EH (cell line): Measurements from ENCODE around the gene KCNE5.
"Not testable (repeated sequence)": the region's sequence is repeated elsewhere in the genome, so short reads cannot be mapped to it uniquely, and the experiment has no call there.

Experiments
- DNase-seq: peaks from one replicate; pipeline ENCODE4 v3.0.0-alpha.2; 2015; ENCODE audit warnings: low read depth

KCNE5 gene

GRCh38 chrX:109624641-109625616 is at the start of gene KCNE5:
TSS of gene KCNE5 (minus strand) at chrX:109625172. CDS start at chrX:109625020, 152 bp downstream.
- no peak for DNase-seq

DNA sequence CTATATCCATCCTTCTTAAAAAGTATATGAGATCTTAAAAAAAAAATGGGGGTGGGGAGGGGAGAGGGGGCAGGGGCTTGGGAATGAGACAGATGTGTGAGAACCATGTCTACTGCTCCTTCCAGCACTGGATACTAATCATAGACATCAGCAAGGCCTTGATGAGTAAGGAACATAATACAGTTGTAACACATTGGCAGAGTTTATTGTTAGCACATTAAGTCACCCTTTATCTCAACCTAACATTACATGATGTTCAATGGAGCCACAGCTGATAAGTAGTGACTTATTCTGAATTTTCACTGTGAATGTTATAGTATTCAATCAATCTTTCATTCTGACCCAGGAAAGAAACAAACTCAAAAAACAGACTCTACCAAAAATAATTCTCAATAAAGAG is 47.3 kb upstream of the KCNE5 start:
- no peak for DNase-seq

- not testable (repeated sequence) for DNase-seq
These were observed 46.2 kb upstream of the KCNE5 start for GRCh38 chrX:109671170-109671569.

DNA sequence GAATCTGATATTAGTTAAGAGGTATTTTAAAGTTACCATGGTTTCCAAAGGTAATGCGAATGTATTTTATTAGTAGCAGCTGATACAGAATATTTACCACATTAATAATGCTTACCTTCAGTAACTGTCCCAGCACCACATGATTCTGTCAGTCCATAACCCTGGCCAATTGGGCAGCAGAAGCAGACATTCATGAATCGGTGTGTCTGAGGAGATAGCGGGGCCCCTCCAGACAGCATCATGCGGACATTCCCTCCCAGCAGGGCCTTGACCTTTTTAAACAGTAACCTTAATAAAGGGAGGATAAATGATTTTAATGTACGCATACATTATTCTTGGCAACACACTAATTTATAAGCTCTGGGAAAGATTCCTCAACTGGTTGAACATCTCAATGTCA is 43.0 kb upstream of the KCNE5 start:
- DNase-seq, result no peak

DNA sequence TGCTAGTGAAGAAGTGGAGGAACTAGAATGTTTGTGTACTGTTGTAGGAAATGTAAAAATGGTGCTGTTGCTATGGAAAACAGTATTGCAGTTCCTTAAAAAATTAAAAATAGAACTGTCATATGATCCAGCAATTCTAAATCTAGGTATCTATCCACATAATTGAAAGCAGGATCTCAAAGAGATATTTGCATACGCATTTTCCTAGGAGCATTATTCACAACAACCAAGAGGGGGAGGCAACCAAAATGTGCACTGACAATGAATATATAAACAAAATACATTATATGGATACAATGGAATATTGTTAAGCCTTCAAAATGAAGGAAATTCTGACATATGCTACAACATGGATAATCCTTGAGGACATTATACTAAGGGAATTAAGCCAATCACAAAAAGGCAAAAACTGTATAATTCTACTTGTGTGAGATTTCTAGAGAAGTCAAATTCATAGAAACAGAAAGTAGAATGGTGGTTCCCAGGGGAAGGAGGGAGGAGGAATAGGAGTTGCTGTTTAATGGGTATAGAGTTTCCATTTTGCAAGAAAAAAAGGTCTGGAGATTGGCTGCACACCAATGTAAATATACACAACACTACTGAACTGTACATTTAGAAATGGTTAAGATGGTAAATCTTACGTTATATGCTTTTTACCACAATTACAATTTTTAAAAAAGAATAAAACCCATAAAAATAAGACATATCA is 35.6 kb upstream of the KCNE5 start:
- peak; percentile 3 for DNase-seq

- DNase-seq, result no peak
These were observed 33.4 kb upstream of the KCNE5 start for GRCh38 chrX:109658391-109658790.

GRCh38 chrX:109657364-109657763 is 32.4 kb upstream of the KCNE5 start:
- DNase-seq, result not testable (repeated sequence)

DNA sequence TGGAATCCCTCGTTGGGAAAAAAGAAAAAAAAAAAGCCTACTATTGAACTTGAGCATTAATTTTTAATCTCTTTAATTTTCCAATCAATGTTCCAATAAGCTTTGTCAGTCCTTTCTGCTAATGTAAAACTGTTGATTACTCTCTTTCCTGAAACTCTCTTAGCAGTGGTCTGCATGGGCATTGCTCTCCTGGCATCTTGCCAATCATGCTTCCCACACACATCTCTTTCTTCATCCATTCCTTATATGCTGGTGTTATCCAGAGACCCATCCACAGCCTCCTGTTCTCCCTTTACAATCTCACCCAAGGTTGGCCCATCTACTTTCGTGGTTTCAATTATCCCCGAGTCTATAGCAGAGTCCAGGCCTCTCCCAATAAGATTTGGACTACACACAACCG is 31.8 kb upstream of the KCNE5 start:
- DNase-seq, result no peak

GRCh38 chrX:109655502-109656201 is 30.7 kb upstream of the KCNE5 start:
- DNase-seq, result no peak

- DNase-seq, result no peak
These were observed 29.6 kb upstream of the KCNE5 start for GRCh38 chrX:109654516-109655109.

GRCh38 chrX:109644671-109645070 is 19.7 kb upstream of the KCNE5 start:
- not testable (repeated sequence) for DNase-seq

DNA sequence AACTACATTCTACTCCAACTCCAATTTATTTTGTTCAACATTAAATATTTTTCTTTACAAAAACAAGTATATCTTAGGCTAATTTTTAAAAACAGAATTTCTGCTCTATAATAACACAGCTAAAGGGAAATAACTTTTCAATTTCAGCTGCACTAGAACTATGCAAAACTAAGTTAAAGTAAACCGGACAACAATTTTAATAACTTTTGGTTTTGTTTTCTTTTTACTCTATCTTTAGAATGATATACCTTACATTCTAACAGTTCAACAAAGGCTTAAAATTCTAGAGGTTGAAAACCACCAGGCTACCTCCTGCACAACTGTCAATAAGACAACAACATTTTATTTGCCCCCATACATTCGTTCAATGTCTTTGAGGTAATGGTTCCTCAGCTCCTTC is 18.7 kb upstream of the KCNE5 start:
- DNase-seq, result no peak

- no peak for DNase-seq
These were observed 13.2 kb upstream of the KCNE5 start for GRCh38 chrX:109638158-109638557.

GRCh38 chrX:109637477-109637876 is 12.5 kb upstream of the KCNE5 start:
- not testable (repeated sequence) for DNase-seq

GRCh38 chrX:109635146-109635545 is 10.2 kb upstream of the KCNE5 start:
- DNase-seq, result peak; percentile 19

DNA sequence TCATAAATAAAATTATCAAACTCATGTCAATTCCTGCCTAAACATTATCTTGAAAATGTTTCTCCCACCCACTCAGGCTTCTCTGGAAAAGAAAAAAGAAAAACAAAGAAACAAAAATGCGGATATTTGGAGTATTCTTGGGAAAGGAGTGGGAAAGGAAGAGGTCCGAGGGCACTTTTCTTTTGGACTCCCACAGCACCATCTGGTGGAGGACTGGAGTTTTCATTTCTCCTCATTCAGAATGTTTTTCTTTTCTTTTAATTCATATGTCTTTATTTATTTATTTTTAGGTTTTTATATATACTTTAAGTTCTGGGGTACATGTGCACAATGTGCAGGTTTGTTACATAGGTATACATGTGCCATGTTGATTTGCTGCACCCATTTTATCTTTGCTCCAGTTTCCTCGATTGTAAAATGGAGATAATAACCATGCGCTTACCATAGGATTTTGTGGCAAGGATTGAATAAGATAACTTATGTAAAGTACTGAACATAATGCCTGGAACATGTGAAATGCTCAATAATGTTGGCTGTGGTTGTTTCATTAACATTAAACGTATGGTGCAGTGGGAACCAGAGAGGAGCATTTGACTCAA is 8.0 kb upstream of the KCNE5 start:
- peak; percentile 37 for DNase-seq

DNA sequence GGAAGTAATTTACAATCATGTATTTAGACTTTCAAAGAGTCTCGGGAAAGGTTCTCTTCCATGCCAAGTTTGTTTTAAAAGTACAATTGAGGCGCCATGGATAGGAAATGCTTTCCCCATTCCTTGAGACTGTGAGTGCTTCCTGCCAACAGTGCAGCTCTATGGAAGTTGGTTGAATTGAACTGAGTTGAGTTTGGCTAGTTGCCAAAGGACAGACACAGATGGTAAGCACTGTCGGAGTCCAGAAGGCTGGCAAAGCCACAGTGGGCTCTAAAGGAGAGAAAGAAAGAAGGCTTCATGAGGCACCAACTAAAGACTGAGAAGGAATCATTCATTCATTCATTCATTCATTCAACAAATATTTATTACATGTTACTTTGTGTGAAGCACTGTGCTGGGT is 4.3 kb upstream of the KCNE5 start:
- no peak for DNase-seq

DNA sequence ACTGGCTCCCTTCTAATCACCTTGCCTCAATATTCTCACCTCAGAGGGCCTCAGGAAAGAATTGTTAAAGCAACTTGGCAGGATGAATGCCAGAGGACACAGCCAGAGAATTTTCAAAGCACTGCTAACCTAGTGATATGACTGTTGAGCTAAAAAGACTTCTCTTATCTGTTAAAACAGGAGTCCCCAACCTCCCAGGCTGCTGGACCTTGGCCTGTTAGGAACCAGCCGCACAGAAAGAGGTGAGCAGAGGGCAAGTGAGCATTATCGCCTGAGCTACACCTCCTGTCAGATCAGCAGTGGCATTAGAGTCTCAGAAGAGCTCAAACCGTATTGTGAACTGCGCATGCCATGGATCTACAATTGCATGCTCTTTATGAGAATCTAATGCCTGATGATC is 1.7 kb upstream of the KCNE5 start:
- DNase-seq, result no peak

- DNase-seq, result no peak
These were observed 975 bp downstream of the KCNE5 start for GRCh38 chrX:109623997-109624396.

GRCh38 chrX:109622270-109622669 is 2.7 kb downstream of the KCNE5 start:
- DNase-seq, result no peak

- no peak for DNase-seq
These were observed 5.2 kb downstream of the KCNE5 start for GRCh38 chrX:109619771-109620170.

GRCh38 chrX:109614951-109615350 is 10.0 kb downstream of the KCNE5 start:
- DNase-seq, result no peak
